Common myeloid progenitor, CD34-positive (primary cell): ENCODE data around the gene MCM5.
A peak's percentile ranks its signal among the peaks of the same experiment; 100 is the strongest.
"Not testable (repeated sequence)": the region's sequence is repeated elsewhere in the genome, so short reads cannot be mapped to it uniquely, and the experiment has no call there.

Experiments
- CTCF ChIA-PET: fragments of 350-600 bp; sonication (Branson Sonifier 250); formaldehyde crosslinking; loops from one replicate; lab custom pipeline; 2021; ENCODE audit warnings: antibody characterized with exemption; lab: Charles Lee
- POLR2A ChIA-PET: fragments of 350-600 bp; sonication (Branson Sonifier 250); formaldehyde crosslinking; loops from one replicate; lab custom pipeline; 2021; ENCODE audit warnings: antibody characterized with exemption; lab: Charles Lee
- DNase-seq, 3 donors: peaks; one replicate each; pipeline versions ENCODE4 v3.0.0 to v3.0.0-alpha.2; 2013
- H3K27ac ChIP-seq, 2 experiments: 1 replicate in 1 of 2; 2 replicates in 1 of 2; pipeline ENCODE4 v1.7.0; 2013; ENCODE audit warnings: inconsistent platforms in 2 of 2, low read length in 2 of 2, mild to moderate bottlenecking in 2 of 2, low read depth in 1 of 2, moderate library complexity in 1 of 2; ENCODE audit not compliant: severe bottlenecking in 2 of 2, insufficient read depth in 1 of 2, poor library complexity in 1 of 2
- H3K27me3 ChIP-seq, 5 experiments: replicated peaks in 2 of 5; 1 replicate in 3 of 5; 2 replicates in 2 of 5; pipeline versions ENCODE4 v1.6.1 to v1.7.0; 2013; ENCODE audit warnings: low read length in 4 of 5, mild to moderate bottlenecking in 2 of 5, moderate library complexity in 2 of 5, inconsistent platforms in 1 of 5; ENCODE audit not compliant: insufficient read depth in 5 of 5, control insufficient read depth in 4 of 5
- H3K36me3 ChIP-seq, 4 experiments: 1 replicate in 2 of 4; 2 replicates in 2 of 4; pipeline versions ENCODE4 v1.6.1 to v1.7.0; 2013; ENCODE audit warnings: low read length in 3 of 4, control low read depth in 1 of 4, mild to moderate bottlenecking in 1 of 4; ENCODE audit not compliant: control insufficient read depth in 4 of 4, insufficient read depth in 4 of 4
- H3K4me1 ChIP-seq, 4 experiments: 1 replicate in 3 of 4; 2 replicates in 1 of 4; pipeline versions ENCODE4 v1.6.1 to v1.7.1; 2013; ENCODE audit warnings: low read length in 3 of 4, mild to moderate bottlenecking in 3 of 4, control low read depth in 1 of 4, inconsistent platforms in 1 of 4, moderate library complexity in 1 of 4; ENCODE audit not compliant: control insufficient read depth in 4 of 4, insufficient read depth in 4 of 4; ENCODE audit errors: control extremely low read depth in 1 of 4
- H3K4me3 ChIP-seq, 7 experiments: 1 replicate in 4 of 7; 2 replicates in 3 of 7; pipeline versions ENCODE4 v1.5.1 to v1.7.0; 2013; ENCODE audit warnings: mild to moderate bottlenecking in 7 of 7, low read length in 6 of 7, moderate library complexity in 6 of 7, inconsistent platforms in 2 of 7, low read depth in 2 of 7, control low read depth in 1 of 7; ENCODE audit not compliant: insufficient read depth in 4 of 7, control insufficient read depth in 1 of 7; ENCODE audit errors: extremely low read depth in 1 of 7
- H3K9me3 ChIP-seq, 5 experiments: 1 replicate in 4 of 5; 2 replicates in 1 of 5; pipeline versions ENCODE4 v1.6.1 to v1.7.1; 2013; ENCODE audit warnings: low read length in 4 of 5, mild to moderate bottlenecking in 2 of 5, inconsistent platforms in 1 of 5, low read depth in 1 of 5, moderate library complexity in 1 of 5; ENCODE audit not compliant: control insufficient read depth in 4 of 5, insufficient read depth in 2 of 5; ENCODE audit errors: control extremely low read depth in 1 of 5
- WGBS: methylation state at CpG from one replicate; pipeline ENCODE4 v1.1.5; 2013; ENCODE audit not compliant: insufficient coverage; 5-methylcytosine and 5-hydroxymethylcytosine counted together

MCM5 gene

DNA sequence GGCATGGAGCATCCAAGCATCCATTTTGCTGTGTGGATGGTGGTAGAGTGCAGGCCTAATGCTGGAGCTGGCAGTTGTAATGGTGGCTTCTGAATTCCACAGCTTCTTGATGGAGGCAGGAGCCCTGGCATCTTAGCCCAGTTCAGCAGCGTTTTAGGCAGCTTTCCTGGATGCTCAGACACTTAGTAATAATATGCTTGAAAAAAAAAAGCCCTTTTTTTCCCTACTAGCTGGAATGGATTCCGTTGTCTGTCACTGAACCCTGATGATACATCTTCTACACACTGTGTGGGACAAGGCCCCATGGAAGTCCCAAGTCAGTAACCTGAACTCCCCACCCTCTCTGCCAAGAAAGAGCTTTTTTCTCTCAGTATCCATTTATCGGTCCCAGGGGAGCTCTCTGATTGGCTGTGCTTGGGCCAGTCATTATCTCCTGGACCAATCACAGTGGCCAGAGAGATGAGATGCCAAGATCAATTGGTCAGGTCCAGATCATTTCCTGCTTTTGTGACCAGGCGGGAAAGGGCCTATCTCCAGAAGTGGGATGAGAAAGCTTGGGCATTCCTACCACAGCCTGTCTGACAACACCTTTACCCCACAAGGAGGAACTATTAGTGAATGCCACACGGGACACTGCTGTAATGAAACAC is 34.2 kb downstream of the MCM5 start:
- CTCF ChIA-PET, result interaction anchor here (0.6 to 1.8 kb wide), 5 partner anchors 83 to 196 kb away, joined by 3 to 5 read pairs (median 3); no protein-coding TSS in a partner anchor
- POLR2A ChIA-PET, result no interaction called here

DNA sequence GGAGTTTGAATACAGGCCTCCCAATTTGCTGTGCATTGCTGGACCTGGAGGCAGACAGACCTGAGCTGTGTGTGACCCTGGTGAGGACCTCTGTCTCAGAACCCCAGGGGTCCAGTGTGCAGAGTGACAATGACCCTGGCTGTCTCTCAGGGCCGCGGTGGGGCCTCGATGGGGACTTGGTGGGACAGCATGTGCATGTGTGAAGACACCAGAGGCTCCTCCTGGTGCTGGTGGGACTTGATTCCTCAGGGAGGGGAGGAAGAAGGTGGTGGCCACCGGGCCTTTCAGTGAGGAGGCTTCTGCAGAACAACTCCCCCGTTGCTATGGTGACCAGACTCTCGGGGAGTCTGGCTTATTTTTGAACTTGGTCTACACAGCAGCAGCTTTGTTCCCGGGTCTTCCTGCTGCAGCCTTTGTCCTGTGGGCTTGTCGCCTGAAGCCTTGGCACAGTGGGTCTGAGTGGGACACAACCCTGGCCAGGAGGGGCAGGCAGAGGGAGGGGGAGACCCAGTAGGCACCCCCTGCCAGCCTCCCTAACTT is 35.3 kb downstream of the MCM5 start:
- CTCF ChIA-PET, result interaction anchor here (1.8 kb wide), 1 partner anchor 148 kb away, joined by 5 read pairs; no protein-coding TSS in a partner anchor
- no peaks in the 10 kb centered on the region for H3K4me1 ChIP-seq
- H3K9me3 ChIP-seq, result peaks cover 0 to 18% (median 10%) of the 10 kb centered on the region in 5 experiments
- no peak overlapping the region for H3K4me3 ChIP-seq
- no peak overlapping the region for H3K27ac ChIP-seq
- POLR2A ChIA-PET, result no interaction called here
- H3K27me3 ChIP-seq, result no peaks in the 10 kb centered on the region
- 100% methylated on average over 7 of the region's 8 CpGs for WGBS
- H3K36me3 ChIP-seq, result peaks cover 7 to 52% (median 33%) of the 10 kb centered on the region in 4 experiments
- DNase-seq, result no peak

More for the DNA sequence above, 34.2 kb downstream of the MCM5 start:
- Histone ChIP-seq H3K27ac (no peak overlapping the region), H3K36me3 (peaks cover 12 to 58% (median 34%) of the 10 kb centered on the region in 4 experiments), H3K9me3 (peaks cover 0 to 18% (median 10%) of the 10 kb centered on the region in 5 experiments), H3K4me3 (no peak overlapping the region), H3K27me3 (no peaks in the 10 kb centered on the region), H3K4me1 (no peaks in the 10 kb centered on the region)
- DNase-seq, result no peak
- 100% methylated on average over 4 of the region's 5 CpGs for whole genome bisulfite sequencing

DNA sequence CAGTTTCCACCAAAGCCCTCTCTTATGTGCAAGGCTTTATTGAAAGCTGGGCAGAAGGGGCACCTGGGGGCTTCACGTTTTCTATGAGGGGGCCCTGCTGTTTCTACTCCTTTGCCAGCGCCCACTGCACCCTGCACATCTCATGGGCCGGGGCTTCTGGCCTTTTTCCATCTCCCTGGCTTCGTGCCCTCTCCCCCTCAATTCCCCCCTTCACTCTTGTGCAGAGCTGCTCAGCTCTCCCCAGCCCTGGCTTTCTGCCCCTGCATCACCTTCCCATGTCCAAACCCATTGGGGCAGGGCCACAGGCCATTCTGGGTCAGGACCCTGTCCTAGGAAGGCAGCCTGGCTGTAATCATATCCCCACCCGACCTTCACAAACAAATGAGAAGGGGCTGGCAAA is 36.5 kb downstream of the MCM5 start:
- H3K36me3 ChIP-seq, result peaks cover 7 to 50% (median 33%) of the 10 kb centered on the region in 4 experiments
- peaks cover 0 to 18% (median 10%) of the 10 kb centered on the region in 5 experiments for H3K9me3 ChIP-seq
- WGBS, result 94% methylated on average over 4 of the region's 5 CpGs
- no peak for DNase-seq
- H3K4me3 ChIP-seq, result no peak overlapping the region
- H3K27ac ChIP-seq, result no peak overlapping the region
- CTCF ChIA-PET, result no interaction called here
- no peaks in the 10 kb centered on the region for H3K27me3 ChIP-seq
- H3K4me1 ChIP-seq, result no peaks in the 10 kb centered on the region
- POLR2A ChIA-PET, result no interaction called here

DNA sequence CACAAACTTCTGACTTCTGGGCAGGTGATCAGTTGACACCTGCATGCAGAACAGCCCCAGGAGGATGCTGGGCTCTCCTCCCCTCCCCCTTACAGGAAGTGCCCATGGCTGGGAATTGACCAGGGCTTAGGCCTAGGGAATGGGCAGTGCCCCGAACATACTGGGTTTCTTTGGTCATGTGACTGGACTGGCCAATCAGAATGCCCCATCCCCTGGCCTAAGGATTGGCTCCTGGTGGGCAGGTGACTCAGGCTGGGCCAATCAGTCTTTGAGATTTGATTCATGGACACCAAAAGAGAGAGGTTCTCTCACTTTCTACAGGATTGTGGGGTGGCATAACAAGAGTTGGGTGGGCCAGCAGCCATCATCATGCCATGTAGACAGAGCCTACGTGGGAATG is 37.1 kb downstream of the MCM5 start:
- DNase-seq, result peak in 2 of 3 donors; percentile 11 to 15
- Histone ChIP-seq H3K4me3 (no peak overlapping the region), H3K9me3 (peaks cover 0 to 18% (median 10%) of the 10 kb centered on the region in 5 experiments), H3K27ac (no peak overlapping the region), H3K36me3 (peaks cover 4 to 46% (median 31%) of the 10 kb centered on the region in 4 experiments), H3K27me3 (no peaks in the 10 kb centered on the region), H3K4me1 (no peaks in the 10 kb centered on the region)
- 86% methylated on average over 2 of the region's 2 CpGs for WGBS
- CTCF ChIA-PET, result no interaction called here
- POLR2A ChIA-PET, result no interaction called here

DNA sequence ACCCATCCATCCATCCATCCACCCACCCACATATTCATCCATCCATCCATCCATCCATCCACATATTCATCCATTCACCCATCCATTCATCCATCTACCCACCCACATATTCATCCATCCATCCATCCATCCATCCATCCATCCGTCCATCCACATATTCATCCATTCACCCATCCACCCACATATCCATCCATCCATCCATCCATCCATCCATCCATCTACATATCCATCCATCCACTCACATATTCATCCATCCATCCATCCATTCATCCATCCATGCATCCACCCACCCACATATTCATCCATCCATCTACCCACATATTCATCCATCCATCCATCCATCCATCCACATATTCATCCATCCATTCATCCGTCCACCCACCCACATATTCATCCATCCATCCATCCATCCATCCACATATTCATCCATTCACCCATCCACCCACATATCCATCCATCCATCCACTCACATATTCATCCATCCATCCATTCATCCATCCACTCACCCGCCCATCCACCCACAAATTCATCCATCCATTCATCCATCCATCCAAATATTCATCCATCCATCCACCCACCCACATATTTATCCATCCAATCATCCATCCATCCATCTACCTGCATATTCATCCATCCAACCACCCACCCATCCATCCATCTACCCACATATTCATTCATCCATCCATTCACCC is 38.9 kb downstream of the MCM5 start:
- CTCF ChIA-PET, result not testable (repeated sequence)

DNA sequence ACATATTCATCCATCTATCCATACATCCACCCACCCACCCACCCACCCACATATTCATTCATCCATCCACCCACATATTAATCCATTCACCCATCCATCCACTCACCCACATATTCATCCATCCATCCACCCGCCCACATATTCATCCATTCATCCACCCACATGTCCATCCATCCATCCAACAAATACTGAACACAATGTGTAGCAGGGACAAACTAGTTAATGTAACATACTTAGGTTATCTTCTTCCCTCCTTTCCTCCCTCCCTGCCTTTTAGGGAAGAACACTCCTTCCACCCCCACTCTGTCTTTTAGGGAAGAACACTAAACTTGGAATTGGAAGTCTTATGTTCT is 39.4 kb downstream of the MCM5 start:
- WGBS, result no CpG with 5 or more reads among the region's 1 CpG
- H3K4me3 ChIP-seq, result no peak overlapping the region
- DNase-seq, result no peak
- H3K9me3 ChIP-seq, result no peaks in the 10 kb centered on the region
- POLR2A ChIA-PET, result no interaction called here
- no peak overlapping the region for H3K27ac ChIP-seq
- H3K27me3 ChIP-seq, result no peaks in the 10 kb centered on the region
- CTCF ChIA-PET, result no interaction called here
- peaks cover 2 to 30% (median 14%) of the 10 kb centered on the region in 4 experiments for H3K36me3 ChIP-seq
- H3K4me1 ChIP-seq, result peaks cover 0 to 4% (median 2%) of the 10 kb centered on the region in 4 experiments

More for the DNA sequence above, 38.9 kb downstream of the MCM5 start:
- POLR2A ChIA-PET, H3K9me3 ChIP-seq, DNase-seq, H3K4me1 ChIP-seq, H3K27me3 ChIP-seq, H3K27ac ChIP-seq, H3K4me3 ChIP-seq: not testable (repeated sequence)
- 79% methylated on average over 3 of the region's 3 CpGs for WGBS
- H3K36me3 ChIP-seq, result peaks cover 4 to 35% (median 17%) of the 10 kb centered on the region in 4 experiments

DNA sequence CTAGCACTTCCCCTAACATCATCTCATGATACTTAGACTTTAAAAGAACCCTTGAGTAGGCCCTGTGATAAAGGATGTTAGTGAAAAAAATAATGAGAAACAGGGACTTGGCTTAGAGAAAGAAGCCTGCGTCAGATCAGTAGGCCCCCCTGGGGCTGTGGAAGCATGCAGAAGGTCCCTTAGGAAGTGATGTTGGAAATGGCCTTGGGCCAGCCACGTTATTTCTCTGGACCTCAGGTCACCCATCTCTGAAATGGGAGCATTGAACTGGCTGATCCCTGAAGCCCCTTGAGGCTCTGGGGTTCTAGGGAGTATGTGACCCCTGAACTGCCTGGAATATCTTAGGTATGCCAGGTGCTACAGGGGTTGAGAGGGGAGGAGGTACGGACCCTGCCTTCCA is 40.2 kb downstream of the MCM5 start:
- Histone ChIP-seq H3K4me3 (no peak overlapping the region), H3K27ac (no peak overlapping the region), H3K9me3 (no peaks in the 10 kb centered on the region), H3K36me3 (peaks cover 2 to 26% (median 13%) of the 10 kb centered on the region in 4 experiments), H3K27me3 (no peaks in the 10 kb centered on the region), H3K4me1 (peaks cover 0 to 4% (median 2%) of the 10 kb centered on the region in 4 experiments)
- ChIA-PET CTCF (no interaction called here), POLR2A (no interaction called here)
- no peak for DNase-seq
- WGBS, result 93% methylated on average over 3 of the region's 3 CpGs
